GM18520 (cell line): ENCODE results near the gene WDR47.
"Not testable (repeated sequence)": the region's sequence is repeated elsewhere in the genome, so short reads cannot be mapped to it uniquely, and the experiment has no call there.

ENCODE experiments used
- ATAC-seq: cut with Tn5 transposase; IDR thresholded peaks from one replicate; pipeline ENCODE4 v1.9.1; 2021; ENCODE audit not compliant: unreplicated experiment

The WDR47 gene

GRCh38 chr1:109056064-109056463 lies 14.2 kb upstream of the WDR47 start:
- no peak for ATAC-seq

- not testable (repeated sequence) for ATAC-seq
Observed at GRCh38 chr1:109052145-109052544, 10.2 kb upstream of the WDR47 start.

- no peak for ATAC-seq
Observed at GRCh38 chr1:109050228-109050995, 8.5 kb upstream of the WDR47 start.

- no peak for ATAC-seq
Observed at GRCh38 chr1:109048335-109048734, 6.4 kb upstream of the WDR47 start.

GRCh38 chr1:109047339-109047738 lies 5.4 kb upstream of the WDR47 start:
- no peak for ATAC-seq

GRCh38 chr1:109046671-109047070 lies 4.8 kb upstream of the WDR47 start:
- no peak for ATAC-seq

- no peak for ATAC-seq
Observed at GRCh38 chr1:109045595-109045994, 3.7 kb upstream of the WDR47 start.

GRCh38 chr1:109040989-109041620 lies 797 bp downstream of the WDR47 start:
- ATAC-seq = peak; percentile 9

- no peak for ATAC-seq
Observed at GRCh38 chr1:109040627-109040988, 1.3 kb downstream of the WDR47 start.

GRCh38 chr1:109034382-109034781 lies 7.5 kb downstream of the WDR47 start:
- no peak for ATAC-seq

- not testable (repeated sequence) for ATAC-seq
Observed at GRCh38 chr1:109029493-109029892, 12.4 kb downstream of the WDR47 start.

- no peak for ATAC-seq
Observed at GRCh38 chr1:109027841-109028240, 14.1 kb downstream of the WDR47 start.

GRCh38 chr1:109025694-109026093 lies 16.2 kb downstream of the WDR47 start:
- ATAC-seq = no peak

- no peak for ATAC-seq
Observed at GRCh38 chr1:109024646-109025045, 17.3 kb downstream of the WDR47 start.

- ATAC-seq = no peak
Observed at GRCh38 chr1:109020693-109021257, 21.1 kb downstream of the WDR47 start.

- not testable (repeated sequence) for ATAC-seq
Observed at GRCh38 chr1:109017719-109018118, 24.2 kb downstream of the WDR47 start.

GRCh38 chr1:109017134-109017533 lies 24.8 kb downstream of the WDR47 start:
- no peak for ATAC-seq

- ATAC-seq = no peak
Observed at GRCh38 chr1:109011335-109011734, 30.6 kb downstream of the WDR47 start.

GRCh38 chr1:108996622-108997021 lies 45.3 kb downstream of the WDR47 start:
- not testable (repeated sequence) for ATAC-seq

GRCh38 chr1:108983114-108983513 lies 58.8 kb downstream of the WDR47 start:
- ATAC-seq = no peak

GRCh38 chr1:108976658-108977057 lies 65.2 kb downstream of the WDR47 start:
- no peak for ATAC-seq

GRCh38 chr1:108972951-108973350 lies 69.0 kb downstream of the WDR47 start:
- no peak for ATAC-seq
